ENCODE data around the gene TJP3.

TJP3 gene

GRCh38 chr19:3708207-3708931 lies at the start of gene TJP3:
Gene TJP3, plus strand, starts transcription at chr19:3708384. Its CDS starts 20,049 bp downstream, at chr19:3728433.
- TF ChIP-seq CTCF (IDR thresholded peaks at IDR 0.05; ENCODE audit: control extremely low read depth, extremely low read depth, low read depth, missing control alignments), result no peak
- ChIA-PET CTCF (interaction anchor here (1.7 to 12.8 kb wide), 4 partner anchors 10 to 164 kb away, joined by 4 to 148 read pairs (median 12); no protein-coding TSS in a partner anchor), POLR2A (no interaction called here)
- no peak for DNase-seq (ENCODE audit: extremely low spot score)

- no peak for TF ChIP-seq CTCF (IDR thresholded peaks at IDR 0.05; ENCODE audit: control extremely low read depth, extremely low read depth, low read depth, missing control alignments)
- ChIA-PET CTCF (interaction anchor here (1.2 kb wide), 1 partner anchor 41 kb away, joined by 3 read pairs; the partner anchor contains the start of gene PIP5K1C), POLR2A (no interaction called here)
- DNase-seq (ENCODE audit: extremely low spot score), result no peak
Measured at GRCh38 chr19:3658870-3659745, 49.1 kb upstream of the TJP3 start.

- CTCF ChIA-PET, result interaction anchor here (1.1 to 2.1 kb wide), 2 partner anchors 40 to 60 kb away, joined by 4 to 8 read pairs; partner anchors contain the start of gene PIP5K1C
- POLR2A ChIA-PET, result no interaction called here
- DNase-seq (ENCODE audit: extremely low spot score), result no peak
- no peak for TF ChIP-seq CTCF (IDR thresholded peaks at IDR 0.05; ENCODE audit: control extremely low read depth, extremely low read depth, low read depth, missing control alignments)
Measured at GRCh38 chr19:3659746-3660112, 48.5 kb upstream of the TJP3 start.

- ChIA-PET POLR2A (no interaction called here), CTCF (interaction anchor here (1.1 to 2.3 kb wide), 5 partner anchors 32 to 59 kb away, joined by 3 to 10 read pairs (median 7); partner anchors contain the start of gene PIP5K1C)
- no peak for DNase-seq (ENCODE audit: extremely low spot score)
- TF ChIP-seq CTCF (IDR thresholded peaks at IDR 0.05; ENCODE audit: control extremely low read depth, extremely low read depth, low read depth, missing control alignments), result no peak
Measured at GRCh38 chr19:3660493-3661219, 47.5 kb upstream of the TJP3 start.

GRCh38 chr19:3661284-3662238 lies 46.6 kb upstream of the TJP3 start:
- ChIA-PET CTCF (interaction anchor here (0.7 to 2.3 kb wide), 8 partner anchors 10 to 357 kb away, joined by 3 to 10 read pairs (median 4); no protein-coding TSS in a partner anchor), POLR2A (no interaction called here)
- no peak for DNase-seq (ENCODE audit: extremely low spot score)
- TF ChIP-seq CTCF (IDR thresholded peaks at IDR 0.05; ENCODE audit: control extremely low read depth, extremely low read depth, low read depth, missing control alignments), result no peak
